ENCODE measurements around the gene CLGN.
"Not testable (repeated sequence)": the region's sequence is repeated elsewhere in the genome, so short reads cannot be mapped to it uniquely, and the experiment has no call there.

The CLGN gene

GRCh38 chr4:140450352-140450751 is 22.9 kb upstream of the CLGN start:
- no peak overlapping the region for H3K4me3 ChIP-seq (ENCODE audit: control insufficient read depth in 1 of 7, extremely low read depth in 1 of 7, insufficient read depth in 4 of 7, low read depth in 2 of 7, low read length in 6 of 7)
- peaks cover 0 to 2% (median 0%) of the 10 kb centered on the region in 5 experiments for H3K27me3 ChIP-seq (replicated peaks in 2 of 5; ENCODE audit: control insufficient read depth in 4 of 5, insufficient read depth in 5 of 5, low read length in 4 of 5)
- ChIA-PET POLR2A (no interaction called here), CTCF (no interaction called here)
- no peaks in the 10 kb centered on the region for H3K9me3 ChIP-seq (ENCODE audit: control extremely low read depth in 1 of 5, control insufficient read depth in 4 of 5, insufficient read depth in 2 of 5, low read depth in 1 of 5, low read length in 4 of 5)
- DNase-seq: no peak
- no peaks in the 10 kb centered on the region for H3K4me1 ChIP-seq (ENCODE audit: control extremely low read depth in 1 of 4, control insufficient read depth in 4 of 4, insufficient read depth in 4 of 4, low read length in 3 of 4)
- WGBS (ENCODE audit: insufficient coverage): 100% methylated on average over 1 of the region's 3 CpGs
- no peaks in the 10 kb centered on the region for H3K36me3 ChIP-seq (ENCODE audit: control insufficient read depth in 4 of 4, insufficient read depth in 4 of 4, low read length in 3 of 4)
- H3K27ac ChIP-seq (ENCODE audit: insufficient read depth in 1 of 2, low read depth in 1 of 2, low read length in 2 of 2, poor library complexity in 1 of 2, severe bottlenecking in 2 of 2): no peak overlapping the region

GRCh38 chr4:140448830-140449229 is 21.4 kb upstream of the CLGN start:
- no peak overlapping the region for H3K27ac ChIP-seq (ENCODE audit: insufficient read depth in 1 of 2, low read depth in 1 of 2, low read length in 2 of 2, poor library complexity in 1 of 2, severe bottlenecking in 2 of 2)
- no CpG with 5 or more reads among the region's 2 CpGs for WGBS (ENCODE audit: insufficient coverage)
- ChIA-PET POLR2A (no interaction called here), CTCF (no interaction called here)
- H3K4me1 ChIP-seq (ENCODE audit: control extremely low read depth in 1 of 4, control insufficient read depth in 4 of 4, insufficient read depth in 4 of 4, low read length in 3 of 4): no peaks in the 10 kb centered on the region
- no peaks in the 10 kb centered on the region for H3K27me3 ChIP-seq (replicated peaks in 2 of 5; ENCODE audit: control insufficient read depth in 4 of 5, insufficient read depth in 5 of 5, low read length in 4 of 5)
- H3K9me3 ChIP-seq (ENCODE audit: control extremely low read depth in 1 of 5, control insufficient read depth in 4 of 5, insufficient read depth in 2 of 5, low read depth in 1 of 5, low read length in 4 of 5): no peaks in the 10 kb centered on the region
- no peak overlapping the region for H3K4me3 ChIP-seq (ENCODE audit: control insufficient read depth in 1 of 7, extremely low read depth in 1 of 7, insufficient read depth in 4 of 7, low read depth in 2 of 7, low read length in 6 of 7)
- peak in 2 of 3 donors; percentile 5 to 7 for DNase-seq
- no peaks in the 10 kb centered on the region for H3K36me3 ChIP-seq (ENCODE audit: control insufficient read depth in 4 of 4, insufficient read depth in 4 of 4, low read length in 3 of 4)

GRCh38 chr4:140448162-140448561 is 20.7 kb upstream of the CLGN start:
- H3K27ac ChIP-seq (ENCODE audit: insufficient read depth in 1 of 2, low read depth in 1 of 2, low read length in 2 of 2, poor library complexity in 1 of 2, severe bottlenecking in 2 of 2): no peak overlapping the region
- no peak overlapping the region for H3K4me3 ChIP-seq (ENCODE audit: control insufficient read depth in 1 of 7, extremely low read depth in 1 of 7, insufficient read depth in 4 of 7, low read depth in 2 of 7, low read length in 6 of 7)
- no peaks in the 10 kb centered on the region for H3K36me3 ChIP-seq (ENCODE audit: control insufficient read depth in 4 of 4, insufficient read depth in 4 of 4, low read length in 3 of 4)
- DNase-seq: no peak
- POLR2A ChIA-PET: no interaction called here
- CTCF ChIA-PET: no interaction called here
- WGBS (ENCODE audit: insufficient coverage): no CpG with 5 or more reads among the region's 3 CpGs
- H3K27me3 ChIP-seq (replicated peaks in 2 of 5; ENCODE audit: control insufficient read depth in 4 of 5, insufficient read depth in 5 of 5, low read length in 4 of 5): no peaks in the 10 kb centered on the region
- no peaks in the 10 kb centered on the region for H3K9me3 ChIP-seq (ENCODE audit: control extremely low read depth in 1 of 5, control insufficient read depth in 4 of 5, insufficient read depth in 2 of 5, low read depth in 1 of 5, low read length in 4 of 5)
- no peaks in the 10 kb centered on the region for H3K4me1 ChIP-seq (ENCODE audit: control extremely low read depth in 1 of 4, control insufficient read depth in 4 of 4, insufficient read depth in 4 of 4, low read length in 3 of 4)

GRCh38 chr4:140444347-140444746 is 16.9 kb upstream of the CLGN start:
- H3K9me3 ChIP-seq (ENCODE audit: control extremely low read depth in 1 of 5, control insufficient read depth in 4 of 5, insufficient read depth in 2 of 5, low read depth in 1 of 5, low read length in 4 of 5); DNase-seq; H3K4me1 ChIP-seq (ENCODE audit: control extremely low read depth in 1 of 4, control insufficient read depth in 4 of 4, insufficient read depth in 4 of 4, low read length in 3 of 4); H3K27me3 ChIP-seq (replicated peaks in 2 of 5; ENCODE audit: control insufficient read depth in 4 of 5, insufficient read depth in 5 of 5, low read length in 4 of 5); POLR2A ChIA-PET; H3K36me3 ChIP-seq (ENCODE audit: control insufficient read depth in 4 of 4, insufficient read depth in 4 of 4, low read length in 3 of 4); H3K4me3 ChIP-seq (ENCODE audit: control insufficient read depth in 1 of 7, extremely low read depth in 1 of 7, insufficient read depth in 4 of 7, low read depth in 2 of 7, low read length in 6 of 7); CTCF ChIA-PET; H3K27ac ChIP-seq (ENCODE audit: insufficient read depth in 1 of 2, low read depth in 1 of 2, low read length in 2 of 2, poor library complexity in 1 of 2, severe bottlenecking in 2 of 2): not testable (repeated sequence)
- WGBS (ENCODE audit: insufficient coverage): no CpG with 5 or more reads among the region's 4 CpGs

GRCh38 chr4:140439644-140440142 is 12.2 kb upstream of the CLGN start:
- H3K27ac ChIP-seq (ENCODE audit: insufficient read depth in 1 of 2, low read depth in 1 of 2, low read length in 2 of 2, poor library complexity in 1 of 2, severe bottlenecking in 2 of 2): no peak overlapping the region
- H3K4me3 ChIP-seq (ENCODE audit: control insufficient read depth in 1 of 7, extremely low read depth in 1 of 7, insufficient read depth in 4 of 7, low read depth in 2 of 7, low read length in 6 of 7): no peak overlapping the region
- ChIA-PET CTCF (no interaction called here), POLR2A (no interaction called here)
- no peaks in the 10 kb centered on the region for H3K36me3 ChIP-seq (ENCODE audit: control insufficient read depth in 4 of 4, insufficient read depth in 4 of 4, low read length in 3 of 4)
- no peaks in the 10 kb centered on the region for H3K4me1 ChIP-seq (ENCODE audit: control extremely low read depth in 1 of 4, control insufficient read depth in 4 of 4, insufficient read depth in 4 of 4, low read length in 3 of 4)
- H3K9me3 ChIP-seq (ENCODE audit: control extremely low read depth in 1 of 5, control insufficient read depth in 4 of 5, insufficient read depth in 2 of 5, low read depth in 1 of 5, low read length in 4 of 5): no peaks in the 10 kb centered on the region
- no peak for DNase-seq
- H3K27me3 ChIP-seq (replicated peaks in 2 of 5; ENCODE audit: control insufficient read depth in 4 of 5, insufficient read depth in 5 of 5, low read length in 4 of 5): no peaks in the 10 kb centered on the region

- Histone ChIP-seq H3K4me1 (ENCODE audit: control extremely low read depth in 1 of 4, control insufficient read depth in 4 of 4, insufficient read depth in 4 of 4, low read length in 3 of 4) (peaks cover 6 to 19% (median 12%) of the 10 kb centered on the region in 4 experiments), H3K9me3 (ENCODE audit: control extremely low read depth in 1 of 5, control insufficient read depth in 4 of 5, insufficient read depth in 2 of 5, low read depth in 1 of 5, low read length in 4 of 5) (no peaks in the 10 kb centered on the region), H3K4me3 (ENCODE audit: control insufficient read depth in 1 of 7, extremely low read depth in 1 of 7, insufficient read depth in 4 of 7, low read depth in 2 of 7, low read length in 6 of 7) (peak overlapping the region; percentile 75 to 94 (median 84)), H3K27me3 (replicated peaks in 2 of 5; ENCODE audit: control insufficient read depth in 4 of 5, insufficient read depth in 5 of 5, low read length in 4 of 5) (no peaks in the 10 kb centered on the region), H3K27ac (ENCODE audit: insufficient read depth in 1 of 2, low read depth in 1 of 2, low read length in 2 of 2, poor library complexity in 1 of 2, severe bottlenecking in 2 of 2) (no peak overlapping the region), H3K36me3 (ENCODE audit: control insufficient read depth in 4 of 4, insufficient read depth in 4 of 4, low read length in 3 of 4) (no peaks in the 10 kb centered on the region)
- peak; percentile 4 to 71 (median 68) for DNase-seq
- ChIA-PET CTCF (interaction anchor here (1.1 to 3.0 kb wide), 12 partner anchors 10 to 425 kb away, joined by 3 to 11 read pairs (median 6); partner anchors contain the start of gene MGAT4D), POLR2A (no interaction called here)
- 60% methylated on average over 1 of the region's 7 CpGs for WGBS (ENCODE audit: insufficient coverage)
Observed at GRCh38 chr4:140427919-140428471, 547 bp upstream of the CLGN start.

- peak overlapping the region; percentile 37 to 59 for H3K27ac ChIP-seq (ENCODE audit: insufficient read depth in 1 of 2, low read depth in 1 of 2, low read length in 2 of 2, poor library complexity in 1 of 2, severe bottlenecking in 2 of 2)
- peak overlapping the region; percentile 75 to 94 (median 84) for H3K4me3 ChIP-seq (ENCODE audit: control insufficient read depth in 1 of 7, extremely low read depth in 1 of 7, insufficient read depth in 4 of 7, low read depth in 2 of 7, low read length in 6 of 7)
- POLR2A ChIA-PET: no interaction called here
- 4% methylated on average over 23 of the region's 23 CpGs for WGBS (ENCODE audit: insufficient coverage)
- no peaks in the 10 kb centered on the region for H3K9me3 ChIP-seq (ENCODE audit: control extremely low read depth in 1 of 5, control insufficient read depth in 4 of 5, insufficient read depth in 2 of 5, low read depth in 1 of 5, low read length in 4 of 5)
- DNase-seq: peak in 2 of 3 donors; percentile 59 to 67
- CTCF ChIA-PET: interaction anchor here (0.7 to 3.0 kb wide), 11 partner anchors 11 to 427 kb away, joined by 3 to 11 read pairs (median 7); partner anchors contain the start of genes MGAT4D and SCOC
- peaks cover 6 to 19% (median 12%) of the 10 kb centered on the region in 4 experiments for H3K4me1 ChIP-seq (ENCODE audit: control extremely low read depth in 1 of 4, control insufficient read depth in 4 of 4, insufficient read depth in 4 of 4, low read length in 3 of 4)
- H3K36me3 ChIP-seq (ENCODE audit: control insufficient read depth in 4 of 4, insufficient read depth in 4 of 4, low read length in 3 of 4): no peaks in the 10 kb centered on the region
- H3K27me3 ChIP-seq (replicated peaks in 2 of 5; ENCODE audit: control insufficient read depth in 4 of 5, insufficient read depth in 5 of 5, low read length in 4 of 5): no peaks in the 10 kb centered on the region
Observed at GRCh38 chr4:140426610-140427105, 790 bp downstream of the CLGN start.
